Fibroblast of pulmonary artery (primary cell): Measurements from ENCODE around the gene CNOT6.

Source experiments
- DNase-seq: peaks from one replicate; pipeline ENCODE4 v3.0.0-alpha.2; 2010; ENCODE audit warnings: low read depth
- H3K4me3 ChIP-seq: replicated peaks from 2 replicates; pipeline ENCODE4 v1.5.1; 2011; ENCODE audit warnings: low read depth, mild to moderate bottlenecking, control low read depth, low read length, moderate library complexity
- CTCF ChIP-seq: IDR thresholded peaks from 2 replicates; pipeline ENCODE4 v1.5.1; 2011; ENCODE audit warnings: mild to moderate bottlenecking, control low read depth, low read length, inconsistent platforms; ENCODE audit errors: missing control alignments

CNOT6 gene

GRCh38 chr5:180625791-180626660 is 131.8 kb downstream of the CNOT6 start:
- DNase-seq, result no peak
- no peak overlapping the region for H3K4me3 ChIP-seq
- no peak for TF ChIP-seq CTCF

DNA sequence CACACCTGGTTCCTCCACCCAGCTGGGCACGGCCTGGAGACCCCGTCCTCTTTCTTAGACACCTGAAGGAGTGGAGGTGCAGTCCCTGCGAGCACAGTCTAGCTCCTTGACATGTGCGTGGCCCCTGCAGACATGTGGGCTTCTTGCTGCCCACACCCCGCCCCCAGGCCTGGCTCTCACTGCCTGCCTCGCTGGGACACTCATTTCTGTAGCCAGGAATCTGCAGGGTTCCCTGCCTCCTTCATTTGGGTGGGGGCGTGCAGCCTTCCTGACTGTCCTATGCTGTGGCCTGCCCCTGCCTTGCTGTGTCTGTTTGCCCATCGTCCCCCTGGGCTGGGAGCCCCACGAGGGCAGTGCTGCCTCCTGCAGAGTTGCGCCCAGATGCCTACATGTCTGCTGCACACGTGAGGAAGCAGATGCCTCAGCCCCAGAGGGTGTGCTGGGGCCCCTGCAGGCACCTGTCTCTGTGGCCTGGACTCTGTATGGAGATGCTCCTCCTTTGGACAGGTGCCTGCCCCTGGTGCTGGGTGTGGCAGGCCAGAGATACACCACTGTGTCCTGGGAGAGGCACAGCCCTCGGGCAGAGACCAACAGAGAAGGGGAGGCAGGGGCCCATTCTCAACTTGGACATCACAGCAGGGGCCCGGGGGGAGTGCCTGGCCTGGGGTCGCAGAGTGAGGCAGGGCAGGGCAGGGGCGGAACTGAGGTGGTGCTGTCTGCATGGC is 132.6 kb downstream of the CNOT6 start:
- no peak for TF ChIP-seq CTCF
- H3K4me3 ChIP-seq, result no peak overlapping the region
- DNase-seq, result no peak

DNA sequence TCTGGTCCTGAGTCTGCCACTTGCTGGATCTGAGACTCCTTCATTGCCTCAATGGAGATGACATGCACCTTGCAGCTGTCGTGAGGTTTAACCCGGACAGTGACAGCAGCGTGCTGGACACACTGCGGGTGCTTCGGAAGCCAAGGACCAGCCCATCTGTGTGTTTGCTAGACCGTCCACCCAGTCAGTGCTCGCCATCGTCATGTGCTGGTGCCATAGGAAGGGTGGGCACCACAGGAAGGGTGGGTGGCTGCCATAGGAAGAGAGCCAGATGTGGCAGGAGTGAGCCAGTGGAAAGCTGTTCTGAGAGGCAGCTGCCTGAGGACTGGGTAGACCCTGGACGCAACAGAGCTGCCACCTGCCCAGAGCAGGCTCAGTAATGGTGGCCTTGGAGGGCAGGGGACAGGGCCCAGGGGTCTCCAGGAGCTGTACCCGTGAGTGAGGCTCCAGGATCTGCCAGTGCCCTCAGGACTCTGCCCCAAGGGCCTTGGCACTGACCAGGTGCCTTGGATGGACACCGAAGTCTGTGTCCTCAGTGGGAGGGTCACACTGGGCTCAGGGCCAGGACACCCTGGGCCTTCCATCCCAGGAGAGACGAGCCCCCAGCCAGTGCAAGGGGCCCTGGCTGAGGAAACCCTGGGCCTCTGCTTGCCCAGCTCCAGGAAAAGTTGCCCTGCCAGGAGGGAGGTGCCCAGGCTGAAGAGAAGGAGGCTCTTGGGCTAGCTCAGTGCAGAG is 133.4 kb downstream of the CNOT6 start:
- TF ChIP-seq CTCF, result no peak
- no peak for DNase-seq
- H3K4me3 ChIP-seq, result no peak overlapping the region
